MCF 10A (cell line): ENCODE results near the gene ZBTB47. TPM values are rescaled to one million over a fixed set of nuclear protein-coding genes. Genes with fewer than 3 reads are reported as not detected.
A peak's percentile ranks its signal among the peaks of the same experiment; 100 is the strongest.

Experiments
- BruUV-seq: library from RNA; stranded (reverse); fragments of 400-500 nt; replicated peaks from 2 replicates; lab custom pipeline; 2021; lab: Mats Ljungman, UMichigan
- CTCF ChIA-PET: fragments of 300-600 bp; sonication (Branson Sonifier 250); formaldehyde crosslinking; extraction: SDS; loops from one replicate; lab custom pipeline; 2021; ENCODE audit warnings: antibody characterized with exemption, inconsistent platforms; lab: Yijun Ruan, JAX
- POLR2A ChIA-PET: fragments of 300-600, 350-650 bp; sonication (Branson Sonifier 250); formaldehyde crosslinking; extraction: SDS; loops from one replicate; lab custom pipeline; 2020; ENCODE audit warnings: antibody characterized with exemption, inconsistent platforms; lab: Yijun Ruan, JAX
- DNase-seq: peaks from one replicate; pipeline ENCODE4 v3.0.0-alpha.2; 2018; ENCODE audit not compliant: unreplicated experiment
- H3K27ac Mint-ChIP-seq: one replicate; pipeline ENCODE4 v1.8.0; 2022; ENCODE audit warnings: mild to moderate bottlenecking, low read depth, mixed read lengths; ENCODE audit not compliant: unreplicated experiment
- H3K27me3 Mint-ChIP-seq: one replicate; pipeline ENCODE4 v1.8.0; 2022; ENCODE audit warnings: mixed read lengths; ENCODE audit not compliant: insufficient read depth, unreplicated experiment
- H3K36me3 Mint-ChIP-seq: one replicate; pipeline ENCODE4 v1.8.0; 2022; ENCODE audit warnings: mild to moderate bottlenecking, moderate library complexity, mixed read lengths; ENCODE audit not compliant: insufficient read depth, unreplicated experiment
- H3K4me1 Mint-ChIP-seq: one replicate; pipeline ENCODE4 v1.8.0; 2022; ENCODE audit warnings: mixed read lengths; ENCODE audit not compliant: insufficient read depth, unreplicated experiment
- H3K4me3 Mint-ChIP-seq: one replicate; pipeline ENCODE4 v1.8.0; 2022; ENCODE audit warnings: mild to moderate bottlenecking, moderate library complexity, mixed read lengths; ENCODE audit not compliant: unreplicated experiment
- H3K9me3 Mint-ChIP-seq: one replicate; pipeline ENCODE4 v1.8.0; 2022; ENCODE audit warnings: mixed read lengths; ENCODE audit not compliant: unreplicated experiment
- intact Hi-C: fragments of 100-400 bp; cut with micrococcal nuclease; formaldehyde crosslinking; loops from 2 replicates; pipeline ENCODE4 v1.14.1; 2022
- total RNA-seq: library from RNA; stranded (reverse); gene quantifications from 2 replicates; pipeline ENCODE4 v1.2.3, GENCODE V29; 2022
- TF ChIP-seq, protein P1 (sequence below): fragments of 200-600 bp; IDR thresholded peaks from one replicate; pipeline ENCODE4 v1.8.0; 2022; ENCODE audit warnings: antibody characterized with exemption, mild to moderate bottlenecking; ENCODE audit not compliant: unreplicated experiment

Gene ZBTB47
- total RNA-seq, 1 experiment from 2014 or later, result 10.9 TPM

DNA sequence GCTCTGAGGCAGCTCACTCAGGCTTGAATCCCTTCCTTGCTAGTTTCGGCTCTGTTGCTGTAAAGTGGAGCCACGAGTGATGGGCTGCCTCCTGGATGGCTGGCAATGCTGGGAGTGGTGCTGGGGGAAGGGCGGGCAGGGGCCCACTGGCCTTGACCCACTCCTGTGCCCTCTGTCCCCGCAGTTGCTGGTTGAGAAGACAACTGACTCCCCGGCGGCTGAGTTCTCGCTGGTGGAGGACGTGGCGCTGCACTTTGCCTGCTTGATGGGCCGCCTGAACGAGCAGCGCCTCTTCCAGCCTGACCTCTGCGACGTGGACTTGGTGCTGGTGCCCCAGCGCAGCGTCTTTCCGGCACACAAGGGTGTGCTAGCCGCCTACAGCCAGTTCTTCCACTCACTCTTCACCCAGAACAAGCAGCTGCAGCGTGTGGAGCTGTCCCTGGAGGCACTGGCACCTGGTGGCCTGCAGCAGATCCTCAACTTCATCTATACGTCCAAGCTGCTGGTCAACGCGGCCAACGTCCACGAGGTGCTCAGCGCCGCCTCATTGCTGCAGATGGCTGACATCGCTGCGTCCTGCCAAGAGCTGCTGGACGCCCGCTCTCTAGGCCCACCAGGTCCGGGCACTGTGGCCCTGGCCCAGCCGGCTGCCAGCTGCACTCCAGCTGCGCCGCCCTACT, 4.7 kb downstream of the ZBTB47 start:
- no peak for DNase-seq
- peaks cover 23% of the 10 kb centered on the region for H3K4me1 Mint-ChIP-seq
- BruUV-seq, result no TSS peak
- POLR2A ChIA-PET, result no interaction called here
- TF ChIP-seq, protein P1, sequence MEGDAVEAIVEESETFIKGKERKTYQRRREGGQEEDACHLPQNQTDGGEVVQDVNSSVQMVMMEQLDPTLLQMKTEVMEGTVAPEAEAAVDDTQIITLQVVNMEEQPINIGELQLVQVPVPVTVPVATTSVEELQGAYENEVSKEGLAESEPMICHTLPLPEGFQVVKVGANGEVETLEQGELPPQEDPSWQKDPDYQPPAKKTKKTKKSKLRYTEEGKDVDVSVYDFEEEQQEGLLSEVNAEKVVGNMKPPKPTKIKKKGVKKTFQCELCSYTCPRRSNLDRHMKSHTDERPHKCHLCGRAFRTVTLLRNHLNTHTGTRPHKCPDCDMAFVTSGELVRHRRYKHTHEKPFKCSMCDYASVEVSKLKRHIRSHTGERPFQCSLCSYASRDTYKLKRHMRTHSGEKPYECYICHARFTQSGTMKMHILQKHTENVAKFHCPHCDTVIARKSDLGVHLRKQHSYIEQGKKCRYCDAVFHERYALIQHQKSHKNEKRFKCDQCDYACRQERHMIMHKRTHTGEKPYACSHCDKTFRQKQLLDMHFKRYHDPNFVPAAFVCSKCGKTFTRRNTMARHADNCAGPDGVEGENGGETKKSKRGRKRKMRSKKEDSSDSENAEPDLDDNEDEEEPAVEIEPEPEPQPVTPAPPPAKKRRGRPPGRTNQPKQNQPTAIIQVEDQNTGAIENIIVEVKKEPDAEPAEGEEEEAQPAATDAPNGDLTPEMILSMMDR, result no peak
- no peaks in the 10 kb centered on the region for H3K9me3 Mint-ChIP-seq
- H3K4me3 Mint-ChIP-seq, result no peak overlapping the region
- H3K27me3 Mint-ChIP-seq, result no peaks in the 10 kb centered on the region
- H3K27ac Mint-ChIP-seq, result no peak overlapping the region
- intact Hi-C loops, result no loop called here
- CTCF ChIA-PET, result interaction anchor here (0.6 kb wide), 1 partner anchor 106 kb away, joined by 3 read pairs; no protein-coding TSS in a partner anchor
- peaks cover 30% of the 10 kb centered on the region for H3K36me3 Mint-ChIP-seq

DNA sequence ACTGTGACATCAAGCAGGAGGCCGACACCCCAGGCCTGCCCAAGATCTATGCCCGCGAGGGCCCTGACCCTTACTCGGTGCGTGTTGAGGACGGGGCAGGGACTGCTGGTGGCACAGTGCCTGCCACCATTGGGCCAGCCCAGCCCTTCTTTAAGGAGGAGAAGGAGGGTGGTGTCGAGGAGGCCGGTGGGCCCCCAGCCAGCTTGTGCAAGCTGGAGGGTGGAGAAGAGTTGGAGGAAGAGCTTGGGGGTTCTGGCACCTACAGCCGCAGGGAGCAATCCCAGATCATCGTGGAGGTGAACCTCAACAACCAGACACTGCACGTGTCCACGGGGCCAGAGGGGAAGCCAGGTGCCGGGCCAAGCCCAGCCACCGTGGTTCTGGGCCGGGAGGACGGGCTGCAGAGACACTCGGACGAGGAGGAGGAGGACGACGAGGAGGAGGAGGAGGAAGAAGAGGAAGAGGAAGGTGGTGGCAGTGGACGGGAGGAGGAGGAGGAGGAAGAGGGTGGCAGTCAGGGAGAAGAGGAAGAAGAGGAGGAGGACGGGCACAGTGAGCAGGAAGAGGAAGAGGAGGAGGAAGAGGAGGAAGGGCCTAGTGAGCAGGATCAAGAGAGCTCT, 5.4 kb downstream of the ZBTB47 start:
- Mint-ChIP-seq H3K9me3 (no peaks in the 10 kb centered on the region), H3K4me3 (no peak overlapping the region), H3K36me3 (peaks cover 30% of the 10 kb centered on the region), H3K4me1 (peaks cover 21% of the 10 kb centered on the region), H3K27me3 (no peaks in the 10 kb centered on the region), H3K27ac (peak overlapping the region; percentile 69)
- TF ChIP-seq, protein P1, result no peak
- no peak for DNase-seq
- BruUV-seq, result no TSS peak
- CTCF ChIA-PET, result interaction anchor here (0.6 kb wide), 1 partner anchor 105 kb away, joined by 3 read pairs; no protein-coding TSS in a partner anchor
- POLR2A ChIA-PET, result no interaction called here
- intact Hi-C loops, result no loop called here

DNA sequence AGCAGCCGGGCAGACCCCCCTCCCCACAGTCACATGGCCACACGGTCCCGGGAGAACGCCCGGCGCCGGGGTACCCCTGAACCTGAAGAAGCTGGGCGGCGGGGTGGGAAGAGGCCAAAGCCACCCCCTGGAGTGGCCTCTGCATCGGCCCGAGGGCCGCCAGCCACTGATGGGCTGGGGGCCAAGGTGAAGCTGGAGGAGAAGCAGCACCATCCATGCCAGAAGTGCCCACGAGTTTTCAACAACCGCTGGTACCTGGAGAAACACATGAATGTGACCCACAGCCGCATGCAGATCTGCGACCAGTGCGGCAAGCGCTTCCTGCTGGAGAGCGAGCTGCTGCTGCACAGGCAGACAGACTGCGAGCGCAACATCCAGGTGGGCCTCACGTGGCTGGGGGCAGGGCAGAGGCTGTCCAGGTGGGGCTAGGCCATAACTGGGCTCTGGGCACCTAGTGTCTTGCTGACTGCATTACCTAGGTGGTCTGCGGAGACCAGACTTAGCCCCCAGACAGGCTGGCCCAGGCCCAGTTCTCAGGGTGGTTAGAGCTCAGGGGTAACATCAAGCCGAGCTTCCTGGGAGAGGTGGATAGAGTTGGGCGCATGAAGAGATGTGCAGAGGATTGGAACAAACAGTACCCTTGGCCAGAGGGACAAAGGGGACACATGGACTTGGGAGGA, 6.1 kb downstream of the ZBTB47 start:
- Mint-ChIP-seq H3K27me3 (no peaks in the 10 kb centered on the region), H3K27ac (peak overlapping the region; percentile 69), H3K4me3 (no peak overlapping the region), H3K36me3 (peaks cover 30% of the 10 kb centered on the region), H3K4me1 (peaks cover 21% of the 10 kb centered on the region), H3K9me3 (no peaks in the 10 kb centered on the region)
- intact Hi-C loops, result no loop called here
- POLR2A ChIA-PET, result no interaction called here
- BruUV-seq, result no TSS peak
- DNase-seq, result no peak
- CTCF ChIA-PET, result interaction anchor here (0.7 to 1.0 kb wide), 2 partner anchors 8 to 90 kb away, joined by 3 to 5 read pairs; no protein-coding TSS in a partner anchor
- TF ChIP-seq, protein P1, result no peak
